GM19035 (cell line): ENCODE results near the gene DCP1B.

Experiments used
- ATAC-seq: cut with Tn5 transposase; IDR thresholded peaks from one replicate; pipeline ENCODE4 v1.9.1; 2021; ENCODE audit not compliant: unreplicated experiment

The DCP1B gene

DNA sequence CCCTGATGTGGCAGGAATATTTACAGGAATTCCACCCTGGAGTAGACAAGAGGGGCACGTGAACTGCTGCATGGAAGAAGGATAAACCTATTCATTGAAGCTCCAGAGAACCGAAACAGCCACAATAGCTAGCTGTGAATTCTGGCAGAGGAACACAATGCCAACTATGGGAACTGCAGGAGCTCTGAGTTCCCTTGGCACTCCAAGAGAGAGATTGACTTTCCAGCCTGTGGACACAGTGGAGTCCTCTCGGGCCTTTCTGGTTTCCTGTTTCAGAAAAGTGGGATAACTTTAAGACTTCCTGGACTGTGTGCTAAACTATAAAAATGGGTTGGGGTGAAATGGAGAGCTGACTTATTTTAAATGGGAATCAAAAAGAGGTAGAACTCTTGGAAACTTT is 97.7 kb downstream of the DCP1B start:
- no peak for ATAC-seq

- no peak for ATAC-seq
These were observed 99.4 kb downstream of the DCP1B start for GRCh38 chr12:1904875-1905274.

GRCh38 chr12:1896964-1897363 is 107.3 kb downstream of the DCP1B start:
- no peak for ATAC-seq
